ENCODE measurements around the gene SNRNP200.
"Not testable (repeated sequence)": the region's sequence is repeated elsewhere in the genome, so short reads cannot be mapped to it uniquely, and the experiment has no call there.

The SNRNP200 gene

GRCh38 chr2:96306370-96306769 lies 1.0 kb upstream of the SNRNP200 start:
- TF ChIP-seq, protein P1, sequence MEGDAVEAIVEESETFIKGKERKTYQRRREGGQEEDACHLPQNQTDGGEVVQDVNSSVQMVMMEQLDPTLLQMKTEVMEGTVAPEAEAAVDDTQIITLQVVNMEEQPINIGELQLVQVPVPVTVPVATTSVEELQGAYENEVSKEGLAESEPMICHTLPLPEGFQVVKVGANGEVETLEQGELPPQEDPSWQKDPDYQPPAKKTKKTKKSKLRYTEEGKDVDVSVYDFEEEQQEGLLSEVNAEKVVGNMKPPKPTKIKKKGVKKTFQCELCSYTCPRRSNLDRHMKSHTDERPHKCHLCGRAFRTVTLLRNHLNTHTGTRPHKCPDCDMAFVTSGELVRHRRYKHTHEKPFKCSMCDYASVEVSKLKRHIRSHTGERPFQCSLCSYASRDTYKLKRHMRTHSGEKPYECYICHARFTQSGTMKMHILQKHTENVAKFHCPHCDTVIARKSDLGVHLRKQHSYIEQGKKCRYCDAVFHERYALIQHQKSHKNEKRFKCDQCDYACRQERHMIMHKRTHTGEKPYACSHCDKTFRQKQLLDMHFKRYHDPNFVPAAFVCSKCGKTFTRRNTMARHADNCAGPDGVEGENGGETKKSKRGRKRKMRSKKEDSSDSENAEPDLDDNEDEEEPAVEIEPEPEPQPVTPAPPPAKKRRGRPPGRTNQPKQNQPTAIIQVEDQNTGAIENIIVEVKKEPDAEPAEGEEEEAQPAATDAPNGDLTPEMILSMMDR (IDR thresholded peaks at IDR 0.05; ENCODE audit: borderline replicate concordance, insufficient read depth, low read depth, low read length), result no peak
- peak overlapping the region; percentile 63 for H3K4me3 ChIP-seq (ENCODE audit: low read depth, low read length)

DNA sequence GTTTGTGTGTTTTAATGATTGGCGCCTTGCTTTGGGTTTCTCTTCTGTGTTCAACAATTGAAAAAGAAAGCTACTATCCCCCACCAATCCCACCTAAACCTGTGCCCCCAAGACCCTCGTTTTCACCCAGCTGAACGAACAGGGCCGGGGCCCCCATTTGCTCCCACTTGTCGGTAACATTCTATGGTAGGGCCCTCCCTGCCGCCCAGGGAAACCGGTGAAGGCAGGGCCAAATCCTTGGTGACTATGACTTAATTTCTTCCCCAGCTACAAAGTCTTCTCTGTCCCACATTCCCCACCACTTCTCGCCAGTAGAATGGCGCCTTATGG lies 598 bp upstream of the SNRNP200 start:
- TF ChIP-seq, protein P1 (IDR thresholded peaks at IDR 0.05; ENCODE audit: borderline replicate concordance, insufficient read depth, low read depth, low read length), result no peak
- peak overlapping the region; percentile 63 for H3K4me3 ChIP-seq (ENCODE audit: low read depth, low read length)

DNA sequence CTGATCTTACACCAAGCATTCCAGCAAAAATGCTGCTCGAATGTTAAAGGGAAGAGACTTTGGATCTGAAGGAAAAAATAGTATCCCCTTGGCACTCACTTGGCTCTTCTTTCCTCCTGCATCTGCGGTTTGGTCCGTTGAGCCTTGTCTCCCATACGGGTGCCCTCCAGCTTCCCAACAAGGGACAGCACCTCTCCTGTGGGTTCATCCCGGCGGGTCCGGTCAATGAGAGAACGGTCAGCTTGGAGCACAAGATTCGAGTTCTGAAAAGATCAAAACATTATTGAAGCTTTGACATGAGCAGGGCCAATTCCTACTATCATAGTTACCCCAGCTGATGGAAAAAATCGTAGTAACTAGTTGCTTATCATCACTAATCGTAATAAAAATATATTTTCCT lies 740 bp downstream of the SNRNP200 start:
- peak overlapping the region; percentile 63 for H3K4me3 ChIP-seq (ENCODE audit: low read depth, low read length)
- TF ChIP-seq, protein P1 (IDR thresholded peaks at IDR 0.05; ENCODE audit: borderline replicate concordance, insufficient read depth, low read depth, low read length), result no peak

GRCh38 chr2:96301865-96302264 lies 3.5 kb downstream of the SNRNP200 start:
- no peak overlapping the region for H3K4me3 ChIP-seq (ENCODE audit: low read depth, low read length)
- TF ChIP-seq, protein P1 (IDR thresholded peaks at IDR 0.05; ENCODE audit: borderline replicate concordance, insufficient read depth, low read depth, low read length), result no peak

DNA sequence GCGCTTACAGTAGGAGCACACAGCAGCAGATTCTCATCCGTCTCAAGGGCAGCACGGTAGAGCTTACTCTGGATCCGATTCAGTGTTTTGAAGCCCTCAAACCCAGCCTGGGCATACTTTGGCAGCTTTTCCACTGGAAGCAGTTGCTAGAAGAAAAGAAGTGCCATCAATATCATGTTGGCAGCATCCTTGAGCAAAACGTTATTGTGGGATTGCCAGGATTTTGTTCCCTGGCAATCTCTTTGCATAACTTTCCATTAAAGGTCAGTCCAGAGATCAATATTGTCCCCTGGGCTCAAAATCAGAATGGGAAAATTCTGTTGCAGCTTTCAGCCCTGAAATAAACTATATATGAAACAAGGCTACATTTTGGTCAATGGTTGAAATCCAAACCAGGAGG lies 8.4 kb downstream of the SNRNP200 start:
- no peak overlapping the region for H3K4me3 ChIP-seq (ENCODE audit: low read depth, low read length)

DNA sequence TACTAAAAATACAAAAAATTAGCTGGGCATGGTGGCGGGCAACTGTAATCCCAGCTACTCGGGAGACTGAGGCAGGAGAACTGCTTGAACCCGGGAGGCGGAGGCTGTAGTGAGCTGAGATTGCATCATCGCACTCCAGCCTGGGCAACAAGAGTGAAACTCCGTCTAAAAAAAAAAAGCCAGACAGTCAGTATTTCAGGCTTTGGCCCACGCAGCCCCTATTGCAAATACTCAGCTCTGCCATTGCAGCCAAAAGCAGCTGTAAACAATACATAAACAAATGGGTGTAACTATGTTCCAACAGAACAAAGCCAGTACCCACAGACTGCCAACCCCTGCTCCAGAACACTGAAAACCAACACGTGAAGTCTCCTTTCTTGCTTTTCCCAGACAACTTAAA lies 11.1 kb downstream of the SNRNP200 start:
- not testable (repeated sequence) for H3K4me3 ChIP-seq (ENCODE audit: low read depth, low read length)

More for the DNA sequence above, 8.4 kb downstream of the SNRNP200 start:
- TF ChIP-seq, protein P1 (IDR thresholded peaks at IDR 0.05; ENCODE audit: borderline replicate concordance, insufficient read depth, low read depth, low read length), result no peak

DNA sequence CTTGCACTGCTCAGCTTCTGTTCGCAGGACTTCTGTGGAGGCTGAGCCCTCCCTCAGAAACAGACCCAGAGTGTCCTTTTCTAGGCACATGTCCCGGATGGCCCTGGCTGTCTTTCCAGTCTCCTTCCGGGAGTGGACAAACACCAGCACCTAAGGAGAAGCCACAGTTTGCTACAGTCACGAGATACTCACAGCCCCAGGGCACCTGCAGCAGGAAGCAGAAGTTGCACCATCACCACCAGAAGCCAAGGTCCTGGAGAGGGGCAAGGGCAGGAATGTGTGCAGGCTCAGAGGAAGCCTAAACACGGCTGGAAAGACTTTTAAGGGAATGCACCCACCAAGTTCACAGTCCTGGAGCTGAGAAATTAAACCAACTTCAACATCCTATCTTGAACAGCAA lies 13.6 kb downstream of the SNRNP200 start:
- TF ChIP-seq, protein P1 (IDR thresholded peaks at IDR 0.05; ENCODE audit: borderline replicate concordance, insufficient read depth, low read depth, low read length), result no peak
- no peak overlapping the region for H3K4me3 ChIP-seq (ENCODE audit: low read depth, low read length)

DNA sequence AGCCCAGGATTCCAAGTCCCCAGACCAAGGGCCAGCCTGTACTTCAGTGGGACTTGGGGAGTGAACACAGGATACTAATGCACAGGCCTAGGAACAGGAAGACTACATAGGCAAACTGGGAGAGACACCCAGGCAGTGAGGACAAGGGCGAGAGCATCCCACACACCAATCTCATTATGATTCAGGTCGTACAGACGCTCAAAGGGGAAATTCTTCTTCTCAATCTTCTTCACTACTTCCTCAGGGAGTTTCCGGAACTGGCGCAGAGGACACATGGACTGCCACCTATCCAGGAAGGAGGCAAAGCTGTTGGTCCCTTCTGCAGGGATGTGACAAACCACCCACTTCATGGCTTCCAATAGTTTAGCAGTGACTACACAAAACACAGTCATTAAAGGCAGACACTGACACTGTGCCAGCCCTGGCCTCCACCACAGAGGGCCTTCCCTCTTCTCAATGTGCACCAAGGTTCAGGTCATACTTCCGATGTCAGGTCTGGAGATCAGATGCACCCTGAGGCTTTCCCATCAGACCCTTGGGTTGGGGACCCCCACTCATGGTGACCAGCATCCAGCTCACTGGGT lies 18.0 kb downstream of the SNRNP200 start:
- TF ChIP-seq, protein P1 (IDR thresholded peaks at IDR 0.05; ENCODE audit: borderline replicate concordance, insufficient read depth, low read depth, low read length), result no peak

More for the DNA sequence above, 18.0 kb downstream of the SNRNP200 start:
- H3K4me3 ChIP-seq (ENCODE audit: low read depth, low read length), result no peak overlapping the region
